Islet precursor cell (in vitro differentiated cells): Measurements from ENCODE around the gene SLC25A25.

Experiments
- DNase-seq: peaks from one replicate; pipeline ENCODE4 v3.0.0-alpha.2; 2018

Gene SLC25A25

DNA sequence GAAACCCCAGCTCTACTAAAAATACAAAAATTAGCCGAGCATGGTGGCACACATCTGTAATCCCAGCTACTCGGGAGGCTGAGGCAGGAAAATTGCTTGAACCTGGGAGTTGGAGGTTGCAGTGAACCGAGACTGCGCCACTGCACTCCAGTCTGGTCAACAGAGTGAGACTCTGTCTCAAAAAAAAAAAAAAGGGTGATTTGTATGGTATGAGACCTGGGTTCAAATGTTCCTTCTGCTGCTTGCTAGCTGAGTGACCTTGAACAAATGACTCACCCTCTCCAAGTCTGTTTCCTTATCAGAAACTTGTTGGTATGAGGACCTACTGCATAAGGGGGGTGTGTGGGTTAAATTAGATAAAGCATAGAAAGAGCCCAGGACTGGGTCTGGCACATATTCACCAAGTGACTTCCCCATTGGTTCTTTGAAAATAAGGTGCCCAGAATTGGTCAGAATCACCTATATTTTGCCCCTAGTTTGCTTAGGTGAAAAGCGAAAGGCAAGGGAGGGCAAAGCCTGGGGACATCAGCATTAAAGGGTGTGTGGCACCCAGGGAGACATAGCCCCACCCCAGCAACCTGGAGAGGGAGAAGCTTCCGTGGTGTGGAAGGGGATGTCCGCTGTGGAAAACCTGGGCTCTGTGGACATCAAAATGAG lies 9.9 kb downstream of the SLC25A25 start:
- no peak for DNase-seq

DNA sequence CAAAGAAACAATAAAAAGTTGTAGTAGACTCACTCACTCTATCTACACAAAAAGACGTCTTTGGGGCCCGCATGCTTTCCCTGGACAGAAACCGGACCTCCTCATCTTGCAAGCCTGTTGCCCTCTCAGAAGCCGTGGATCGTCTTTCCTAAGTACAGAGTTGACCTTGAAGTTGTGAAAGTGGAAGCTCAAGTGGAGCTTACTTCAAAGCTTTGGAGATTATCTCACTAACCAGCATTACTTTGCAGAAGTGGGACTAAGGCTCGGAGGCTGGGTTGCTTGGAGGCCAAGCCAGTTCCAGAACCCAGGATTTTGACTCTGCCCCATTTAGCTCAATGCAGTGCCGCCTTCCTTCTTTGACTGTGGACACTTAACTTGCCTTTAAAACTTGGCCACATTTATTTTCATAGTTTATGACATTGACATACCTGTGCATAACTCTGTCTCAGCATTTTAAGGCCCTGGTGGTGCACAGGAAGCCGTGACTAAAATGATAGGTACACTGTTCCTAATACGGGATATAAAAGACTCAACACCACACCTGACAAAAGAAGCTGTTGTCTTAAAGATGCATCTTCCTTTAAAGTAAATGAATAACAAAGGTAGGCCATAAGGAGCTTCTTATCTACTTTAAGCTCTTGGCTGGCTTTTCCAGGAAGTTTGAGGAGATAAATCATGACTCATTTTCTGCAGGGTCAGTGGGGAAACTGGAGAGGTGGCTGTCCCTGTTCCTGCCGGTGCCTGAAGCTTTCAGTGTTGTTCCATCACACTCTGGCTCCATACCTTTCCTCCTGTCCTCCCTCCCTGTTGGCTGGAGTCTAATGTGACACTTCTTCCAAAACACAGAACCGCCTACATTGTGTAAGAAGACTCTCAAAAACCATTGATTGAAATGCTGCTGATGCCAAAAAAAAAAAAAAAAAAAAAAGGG lies 10.7 kb downstream of the SLC25A25 start:
- DNase-seq, result peak; percentile 75

DNA sequence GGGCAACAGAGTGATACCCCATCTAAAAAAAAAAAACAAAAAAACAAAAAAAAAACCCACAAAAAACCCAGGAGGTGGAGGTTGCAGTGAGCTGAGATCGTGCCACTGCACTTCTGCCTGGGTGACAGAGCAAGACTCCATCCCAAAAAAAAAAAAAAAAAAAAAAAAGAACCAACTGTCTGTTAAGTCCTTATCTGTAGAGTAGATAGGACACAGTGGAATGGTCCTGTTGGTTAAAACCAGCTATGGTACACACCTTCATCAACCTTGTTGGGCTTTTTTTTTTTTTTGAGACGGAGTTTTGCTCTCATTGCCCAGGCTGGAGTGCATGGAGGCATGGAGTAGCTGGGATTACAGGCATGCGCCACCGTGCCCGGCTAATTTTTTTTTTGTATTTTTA lies 12.2 kb downstream of the SLC25A25 start:
- DNase-seq, result no peak

DNA sequence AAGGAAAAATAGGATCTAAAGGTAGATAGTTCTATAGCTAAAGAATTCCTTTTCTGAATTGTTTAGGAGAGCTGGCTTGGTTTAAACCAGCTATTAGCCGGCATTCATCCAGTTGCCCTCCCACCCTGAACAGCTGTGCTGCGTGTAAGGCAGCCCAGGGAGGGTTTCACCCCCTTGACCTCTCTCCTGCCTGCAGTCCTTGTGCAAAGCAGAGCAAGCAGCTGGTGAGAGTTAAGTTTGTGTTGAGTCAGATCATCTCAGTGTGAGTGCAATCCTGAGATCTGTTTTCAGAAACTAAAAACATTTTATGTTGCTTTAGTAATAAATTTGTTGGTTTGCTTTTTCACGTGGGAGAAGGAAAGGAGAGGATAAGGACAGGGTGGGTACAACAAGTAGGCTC lies 13.0 kb downstream of the SLC25A25 start:
- DNase-seq, result no peak

DNA sequence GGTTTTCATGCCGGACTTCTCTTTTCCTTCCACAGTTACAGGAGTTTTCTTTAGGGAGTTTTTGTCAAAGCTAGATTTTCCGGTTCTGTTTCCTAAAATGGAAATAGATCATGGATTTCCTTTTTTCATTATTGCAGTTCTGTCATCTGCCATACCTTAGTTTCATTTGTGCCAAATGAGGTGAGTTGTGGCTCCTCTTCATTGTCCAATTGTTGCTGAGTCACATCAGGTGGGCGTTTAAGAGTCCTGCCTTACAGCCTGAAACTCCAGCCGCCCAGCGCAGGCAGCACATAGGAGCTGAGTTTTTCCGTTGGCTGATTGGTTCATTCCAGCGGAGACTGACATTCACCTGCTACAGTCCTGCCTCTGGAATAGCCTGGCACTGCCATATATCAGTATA lies 14.1 kb downstream of the SLC25A25 start:
- peak; percentile 77 for DNase-seq

DNA sequence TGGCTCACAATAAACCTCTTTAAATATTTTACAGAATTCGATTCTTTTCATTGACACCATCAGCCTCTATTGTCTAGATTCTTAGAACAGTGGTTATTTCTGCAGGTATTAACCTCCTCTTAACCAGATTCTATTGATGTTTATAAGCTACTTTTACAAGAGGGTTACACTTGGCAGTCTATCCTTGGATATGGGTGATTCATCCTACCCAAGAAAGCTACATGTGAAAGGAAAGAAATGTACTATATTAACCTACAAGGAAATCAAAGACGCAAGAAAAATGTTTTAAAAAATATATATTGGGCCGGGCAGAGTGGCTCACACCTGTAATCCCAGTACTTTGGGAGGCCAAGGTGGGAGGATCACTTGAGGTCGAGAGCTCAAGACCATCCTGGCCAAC lies 16.7 kb downstream of the SLC25A25 start:
- no peak for DNase-seq

DNA sequence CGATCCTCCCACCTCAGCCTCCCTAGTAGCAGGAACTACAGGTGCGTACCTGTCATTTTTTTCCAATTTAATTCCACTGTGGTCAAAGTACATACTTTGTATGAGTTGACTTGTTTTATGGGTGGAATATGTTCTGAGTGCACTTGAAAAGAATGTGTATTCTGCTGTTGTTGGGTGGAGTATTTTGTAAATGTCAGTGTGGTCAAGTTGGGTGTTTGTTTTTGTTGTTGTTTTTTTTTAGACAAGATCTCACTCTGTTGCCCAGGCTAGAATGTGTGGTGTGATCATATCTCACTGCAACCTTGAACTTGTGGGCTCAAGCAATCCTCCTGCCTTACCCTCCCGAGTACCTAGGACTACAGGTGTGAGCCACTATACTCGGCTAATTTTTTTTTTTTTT lies 17.9 kb downstream of the SLC25A25 start:
- no peak for DNase-seq

DNA sequence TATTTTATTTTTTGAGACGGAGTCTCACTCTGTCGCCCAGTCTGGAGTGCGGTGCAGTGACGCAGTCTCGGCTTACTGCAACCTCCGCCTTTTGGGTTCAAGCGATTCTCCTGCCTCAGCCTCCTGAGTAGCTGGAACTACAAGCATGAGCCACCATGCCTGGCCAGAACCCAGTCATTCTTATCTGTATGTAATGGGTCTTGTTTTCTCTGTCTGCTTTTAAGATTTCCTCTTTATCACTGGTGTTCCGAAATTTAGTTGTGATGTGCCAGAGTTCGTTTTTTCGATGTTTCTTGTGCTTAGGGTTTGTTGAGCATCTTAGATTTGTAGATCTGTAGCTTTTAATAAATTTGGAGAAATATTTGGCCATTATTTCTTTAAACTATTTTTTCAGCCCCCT lies 19.2 kb downstream of the SLC25A25 start:
- no peak for DNase-seq

DNA sequence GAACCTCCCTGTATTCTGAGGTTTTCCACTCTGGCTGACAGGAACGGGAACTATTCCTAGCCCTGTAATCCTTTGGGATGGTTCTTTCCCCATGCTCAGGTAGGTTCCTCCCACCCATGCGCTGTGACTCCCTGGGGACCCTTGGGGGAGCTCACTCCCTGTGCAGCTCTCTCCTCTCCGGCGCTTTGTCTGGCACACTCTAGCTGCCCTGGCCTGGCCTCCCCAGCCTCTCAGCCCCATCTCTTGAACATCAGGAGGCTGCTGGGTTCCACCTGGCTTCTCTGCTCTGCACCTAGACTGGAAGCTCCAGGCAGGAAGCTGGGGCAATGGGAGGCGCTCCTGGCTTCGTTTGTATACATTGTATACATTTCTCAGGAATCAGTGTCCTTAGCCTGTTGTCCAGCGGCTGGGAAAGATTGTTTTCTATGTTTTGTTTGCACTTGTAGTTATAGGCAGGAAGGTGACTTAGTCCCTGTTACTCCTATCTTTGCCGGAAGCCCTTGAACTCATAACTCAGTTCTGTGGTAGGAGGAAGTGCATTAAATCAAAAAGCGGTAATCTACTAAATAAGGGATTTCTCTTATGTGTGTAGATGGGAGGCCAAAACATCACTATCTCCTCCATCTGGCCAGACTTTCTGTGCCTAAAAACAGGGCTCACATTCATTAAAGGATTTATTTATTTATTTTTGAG lies 20.4 kb downstream of the SLC25A25 start:
- no peak for DNase-seq

GRCh38 chr9:128089299-128089698 lies 21.3 kb downstream of the SLC25A25 start:
- no peak for DNase-seq

GRCh38 chr9:128091144-128091543 lies 23.1 kb downstream of the SLC25A25 start:
- DNase-seq, result no peak

GRCh38 chr9:128091571-128091970 lies 23.5 kb downstream of the SLC25A25 start:
- no peak for DNase-seq

- DNase-seq, result no peak
Measured at GRCh38 chr9:128092199-128092977, 24.4 kb downstream of the SLC25A25 start.

DNA sequence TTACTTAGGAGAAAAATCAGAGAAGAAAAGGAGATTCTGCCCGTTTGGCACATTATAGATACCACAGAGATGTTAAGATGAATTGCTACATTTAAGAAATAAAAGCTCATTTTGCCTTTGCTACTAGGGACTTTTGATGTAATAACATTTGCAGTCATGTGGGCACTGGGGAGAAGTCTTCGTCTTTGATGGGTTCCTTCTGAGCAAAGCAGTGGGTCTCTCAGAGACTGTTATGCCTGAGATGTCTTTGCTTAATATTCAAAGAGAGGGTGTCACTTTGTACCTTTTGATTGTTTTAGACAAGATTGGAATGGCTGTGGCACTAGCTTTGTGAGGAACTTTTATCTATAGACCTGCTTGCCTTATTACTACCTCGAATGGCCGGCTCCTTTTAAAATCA lies 25.0 kb downstream of the SLC25A25 start:
- no peak for DNase-seq

- DNase-seq, result peak; percentile 85
Measured at GRCh38 chr9:128094166-128094949, 26.3 kb downstream of the SLC25A25 start.

DNA sequence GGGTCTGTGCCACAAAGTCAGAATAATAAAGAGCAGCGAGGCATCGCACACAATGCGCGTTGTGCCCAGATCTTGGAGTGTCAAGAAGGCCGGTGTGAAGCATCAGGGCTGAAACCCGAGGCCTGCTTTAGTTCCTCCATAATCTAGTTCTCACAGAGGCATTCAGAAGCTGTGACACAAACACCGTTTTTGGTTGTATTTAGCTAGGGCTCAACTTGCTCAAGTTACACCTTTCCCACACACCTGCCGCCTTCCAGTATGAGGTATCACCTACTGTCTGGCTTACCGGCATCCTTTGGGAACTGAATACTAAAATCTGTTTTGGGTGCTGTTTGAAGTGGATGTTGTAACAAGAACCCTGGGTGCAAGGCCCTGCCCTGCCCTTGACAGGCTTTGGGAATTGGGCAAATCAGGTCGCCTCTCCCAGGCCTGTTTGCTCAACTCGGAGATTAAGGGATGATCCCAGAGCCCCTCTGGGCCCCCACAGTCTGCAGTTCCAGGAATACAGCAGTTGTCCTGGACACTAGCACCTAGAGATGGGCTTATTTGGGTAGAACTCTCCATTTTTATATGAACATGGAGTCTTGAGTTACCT lies 27.0 kb downstream of the SLC25A25 start:
- no peak for DNase-seq

- no peak for DNase-seq
Measured at GRCh38 chr9:128096616-128097536, 28.8 kb downstream of the SLC25A25 start.

DNA sequence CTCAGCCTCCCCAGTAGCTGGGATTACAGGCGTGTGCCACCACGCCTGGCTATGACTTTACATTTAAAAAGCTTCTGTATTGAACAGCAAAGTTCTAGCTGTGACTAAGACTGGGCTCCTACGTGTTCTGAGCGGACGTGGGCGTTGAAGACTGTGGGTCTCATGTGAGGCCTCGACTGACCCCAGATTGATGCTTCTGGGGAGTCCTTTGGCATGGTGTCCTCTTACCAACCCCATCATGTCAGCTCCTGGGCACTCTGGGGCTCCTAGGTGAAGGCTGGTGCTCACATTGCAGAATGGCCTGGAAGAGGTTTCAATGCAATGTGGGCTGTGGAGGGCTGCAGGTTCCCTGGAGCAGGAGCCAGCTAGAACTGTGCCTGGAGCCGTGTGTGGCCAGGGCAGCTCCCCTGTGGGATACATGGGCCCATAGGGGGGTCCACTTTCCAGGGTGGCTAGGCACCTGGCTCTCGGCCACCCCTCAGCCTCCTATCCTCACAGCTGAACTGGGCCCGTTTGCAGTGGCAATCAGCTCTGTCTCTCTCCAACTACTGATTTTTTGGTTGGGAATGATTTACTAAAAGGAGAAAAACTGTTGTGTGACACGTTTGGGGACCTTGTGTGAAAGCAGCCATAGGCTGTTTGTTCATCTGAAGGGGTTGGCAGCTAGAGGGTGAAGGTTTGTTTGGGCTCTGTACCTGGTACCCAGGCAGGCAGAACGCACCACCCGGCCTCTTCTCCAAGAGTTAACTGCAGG lies 29.7 kb downstream of the SLC25A25 start:
- DNase-seq, result no peak
